SK-N-SH (cell line): ENCODE data around the gene LY6G5C.

Experiments used
- CTCF ChIP-seq: fragments of 200-600 bp; sonication (generic); IDR thresholded peaks from 2 replicates; pipeline ENCODE4 v1.6.1; 2017; ENCODE audit warnings: antibody characterized with exemption, mild to moderate bottlenecking, moderate library complexity
- EP300 ChIP-seq, 2 experiments: IDR thresholded peaks; 2 replicates each; pipeline versions ENCODE4 v1.4.0 to v1.6.1; 2012; ENCODE audit warnings: borderline replicate concordance in 1 of 2, low read depth in 1 of 2, low read length in 1 of 2

DNA sequence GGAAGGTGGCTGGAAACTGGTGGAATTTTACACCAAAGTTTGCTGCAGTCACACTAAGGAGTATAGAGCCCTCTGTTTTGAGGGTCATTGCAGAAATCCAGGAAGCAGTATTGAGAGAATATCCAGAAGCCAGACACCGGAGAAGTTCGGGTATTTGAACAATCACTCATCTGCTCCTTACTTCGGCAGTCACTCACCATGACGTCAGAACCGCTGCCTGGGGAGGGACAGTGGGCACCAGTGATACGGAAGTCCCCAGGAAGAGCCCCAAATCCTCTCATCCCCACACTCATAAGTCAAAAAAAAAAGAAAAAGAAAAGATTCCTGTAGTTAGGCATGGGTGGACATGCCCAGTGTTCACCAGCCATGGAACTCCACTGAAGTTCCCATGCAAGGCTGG, 4.0 kb downstream of the LY6G5C start:
- no peak for TF ChIP-seq CTCF
- TF ChIP-seq EP300 (IDR thresholded peaks at IDR 0.05; ENCODE audit: borderline replicate concordance in 1 of 2, low read depth in 1 of 2, low read length in 1 of 2), result no peak
